Astrocyte (in vitro differentiated cells and primary cell): ENCODE measurements around the gene CCDC160.

Source experiments
- CTCF ChIP-seq: IDR thresholded peaks from 2 replicates; pipeline ENCODE4 v1.5.1; 2011; ENCODE audit warnings: low read depth, mild to moderate bottlenecking, inconsistent platforms, low read length, moderate library complexity; ENCODE audit not compliant: insufficient read depth
- EZH2 ChIP-seq: IDR thresholded peaks from 2 replicates; pipeline ENCODE4 v1.6.1; 2012; ENCODE audit warnings: mild to moderate bottlenecking, low read length, inconsistent platforms; ENCODE audit not compliant: insufficient read depth

DNA sequence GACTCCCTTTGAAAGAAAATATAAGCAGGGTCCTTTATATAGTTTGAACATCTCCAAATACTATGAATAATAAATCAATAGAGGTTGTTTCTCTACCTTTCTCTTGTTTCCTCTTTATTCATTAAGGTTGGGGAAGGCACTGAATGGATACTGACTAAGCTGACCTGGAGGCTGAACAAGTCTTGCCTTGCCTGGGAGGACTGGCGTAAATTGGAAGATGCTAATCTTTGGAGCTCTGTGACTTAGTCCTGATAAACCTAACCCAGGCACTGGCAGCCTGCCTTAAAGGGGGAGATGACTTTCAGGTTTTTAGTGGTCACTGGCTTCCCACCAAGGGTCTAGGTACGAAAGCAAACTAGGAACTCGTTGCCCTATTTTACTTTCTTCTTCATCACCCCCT lies 10.5 kb downstream of the CCDC160 start:
- TF ChIP-seq EZH2 (no peak), CTCF (no peak)
